ENCODE measurements around the gene OSBPL10.

- TF ChIP-seq CREB5 (CRISPR knock-in tag; IDR thresholded peaks at IDR 0.05; ENCODE audit: low read depth) (no peak), PATZ1 (CRISPR knock-in tag; IDR thresholded peaks at IDR 0.05; ENCODE audit: borderline replicate concordance) (no peak), TCF4 (CRISPR knock-in tag; IDR thresholded peaks at IDR 0.05; ENCODE audit: borderline replicate concordance) (no peak), CSRNP3 (CRISPR knock-in tag; IDR thresholded peaks at IDR 0.05) (no peak), GLIS3 (CRISPR knock-in tag; IDR thresholded peaks at IDR 0.05) (no peak), ISL1 (CRISPR knock-in tag; IDR thresholded peaks at IDR 0.05) (no peak), TOX (CRISPR knock-in tag; IDR thresholded peaks at IDR 0.05; ENCODE audit: borderline replicate concordance) (no peak), ARNTL (CRISPR knock-in tag; IDR thresholded peaks at IDR 0.05; ENCODE audit: borderline replicate concordance, low read depth) (no peak), ZNF8 (CRISPR knock-in tag; IDR thresholded peaks at IDR 0.05) (no peak), POU6F1 (CRISPR knock-in tag; IDR thresholded peaks at IDR 0.05; ENCODE audit: borderline replicate concordance, low read depth) (no peak), ZC3H10 (CRISPR knock-in tag; IDR thresholded peaks at IDR 0.05) (no peak)
Measured at GRCh38 chr3:31853580-31853979, 127.5 kb downstream of the OSBPL10 start.

All from SK-N-SH treated with all-trans-retinoic acid at 6 μM for 48 hours (cell line).